ENCODE data around the gene AMH.

DNA sequence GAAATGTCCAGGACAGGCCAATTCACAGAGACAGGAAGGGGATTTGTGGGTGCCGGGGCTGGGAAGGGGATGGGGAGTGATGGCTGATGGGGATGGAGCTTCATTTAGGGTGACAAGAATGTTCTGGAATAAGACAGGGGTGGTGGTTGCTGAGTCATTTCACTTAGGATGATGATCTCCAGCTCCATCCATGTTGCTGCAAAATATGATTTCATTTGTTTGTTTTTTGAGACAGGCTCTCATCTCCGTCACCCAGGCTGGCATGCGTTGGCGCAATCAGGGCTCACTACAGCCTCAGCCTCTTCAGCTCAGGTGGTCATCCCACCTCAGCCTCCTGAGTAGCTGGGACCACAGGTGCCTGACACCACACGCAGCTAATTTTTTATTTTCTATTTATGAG, 10.2 kb downstream of the AMH start:
- TF ChIP-seq, protein P1, sequence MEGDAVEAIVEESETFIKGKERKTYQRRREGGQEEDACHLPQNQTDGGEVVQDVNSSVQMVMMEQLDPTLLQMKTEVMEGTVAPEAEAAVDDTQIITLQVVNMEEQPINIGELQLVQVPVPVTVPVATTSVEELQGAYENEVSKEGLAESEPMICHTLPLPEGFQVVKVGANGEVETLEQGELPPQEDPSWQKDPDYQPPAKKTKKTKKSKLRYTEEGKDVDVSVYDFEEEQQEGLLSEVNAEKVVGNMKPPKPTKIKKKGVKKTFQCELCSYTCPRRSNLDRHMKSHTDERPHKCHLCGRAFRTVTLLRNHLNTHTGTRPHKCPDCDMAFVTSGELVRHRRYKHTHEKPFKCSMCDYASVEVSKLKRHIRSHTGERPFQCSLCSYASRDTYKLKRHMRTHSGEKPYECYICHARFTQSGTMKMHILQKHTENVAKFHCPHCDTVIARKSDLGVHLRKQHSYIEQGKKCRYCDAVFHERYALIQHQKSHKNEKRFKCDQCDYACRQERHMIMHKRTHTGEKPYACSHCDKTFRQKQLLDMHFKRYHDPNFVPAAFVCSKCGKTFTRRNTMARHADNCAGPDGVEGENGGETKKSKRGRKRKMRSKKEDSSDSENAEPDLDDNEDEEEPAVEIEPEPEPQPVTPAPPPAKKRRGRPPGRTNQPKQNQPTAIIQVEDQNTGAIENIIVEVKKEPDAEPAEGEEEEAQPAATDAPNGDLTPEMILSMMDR (optimal IDR thresholded peaks at IDR 0.05 in 1 of 3, IDR thresholded peaks at IDR 0.05 in 1 of 3, conservative IDR thresholded peaks at IDR 0.05 in 1 of 3; ENCODE audit: extremely low read depth in 1 of 3, insufficient read depth in 2 of 3, low read length in 3 of 3): no peak
- no peak for TF ChIP-seq EZH2 (IDR thresholded peaks at IDR 0.05; ENCODE audit: low read length)

Measured in keratinocyte (primary cell).